ENCODE results near the gene PREP. TPM values are rescaled to one million over a fixed set of nuclear protein-coding genes. Genes with fewer than 3 reads are reported as not detected.
"Not testable (repeated sequence)": the region's sequence is repeated elsewhere in the genome, so short reads cannot be mapped to it uniquely, and the experiment has no call there.

PREP gene
- total RNA-seq, 4 donors from 2014 or later, result 9.7 to 29.6 (median 17.1) TPM

DNA sequence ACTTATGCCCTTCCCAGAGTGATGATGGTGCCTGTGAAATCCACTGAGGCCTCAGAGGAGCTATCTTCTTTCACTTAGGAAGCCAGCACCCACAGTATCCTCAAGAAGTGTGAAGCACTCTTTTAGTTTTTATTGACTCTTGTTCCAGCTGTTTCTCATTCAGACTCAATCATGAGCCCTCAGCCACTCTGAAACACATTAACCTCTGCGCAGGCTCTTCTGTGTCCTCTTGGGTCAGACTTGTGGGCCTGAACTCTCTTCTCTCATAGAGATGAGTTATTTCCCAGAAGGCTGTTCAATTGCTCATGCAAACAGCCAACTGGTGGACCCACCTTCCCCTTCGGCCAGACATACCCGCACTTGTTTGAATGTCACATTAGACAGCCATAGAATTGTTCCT, 27.8 kb upstream of the PREP start:
- no peak for DNase-seq
- TF ChIP-seq, protein P1, sequence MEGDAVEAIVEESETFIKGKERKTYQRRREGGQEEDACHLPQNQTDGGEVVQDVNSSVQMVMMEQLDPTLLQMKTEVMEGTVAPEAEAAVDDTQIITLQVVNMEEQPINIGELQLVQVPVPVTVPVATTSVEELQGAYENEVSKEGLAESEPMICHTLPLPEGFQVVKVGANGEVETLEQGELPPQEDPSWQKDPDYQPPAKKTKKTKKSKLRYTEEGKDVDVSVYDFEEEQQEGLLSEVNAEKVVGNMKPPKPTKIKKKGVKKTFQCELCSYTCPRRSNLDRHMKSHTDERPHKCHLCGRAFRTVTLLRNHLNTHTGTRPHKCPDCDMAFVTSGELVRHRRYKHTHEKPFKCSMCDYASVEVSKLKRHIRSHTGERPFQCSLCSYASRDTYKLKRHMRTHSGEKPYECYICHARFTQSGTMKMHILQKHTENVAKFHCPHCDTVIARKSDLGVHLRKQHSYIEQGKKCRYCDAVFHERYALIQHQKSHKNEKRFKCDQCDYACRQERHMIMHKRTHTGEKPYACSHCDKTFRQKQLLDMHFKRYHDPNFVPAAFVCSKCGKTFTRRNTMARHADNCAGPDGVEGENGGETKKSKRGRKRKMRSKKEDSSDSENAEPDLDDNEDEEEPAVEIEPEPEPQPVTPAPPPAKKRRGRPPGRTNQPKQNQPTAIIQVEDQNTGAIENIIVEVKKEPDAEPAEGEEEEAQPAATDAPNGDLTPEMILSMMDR (IDR thresholded peaks at IDR 0.05), result no peak
- no peak for TF ChIP-seq POLR2A (IDR thresholded peaks at IDR 0.05)
- intact Hi-C loops (cut with DNase I; ENCODE audit: low total_unique reads), result no loop called here
- Histone ChIP-seq H3K4me3 (no peak overlapping the region), H3K36me3 (no peaks in the 10 kb centered on the region), H3K27me3 (no peaks in the 10 kb centered on the region), H3K9me3 (no peaks in the 10 kb centered on the region), H3K4me1 (no peaks in the 10 kb centered on the region), H3K27ac (no peak overlapping the region)

DNA sequence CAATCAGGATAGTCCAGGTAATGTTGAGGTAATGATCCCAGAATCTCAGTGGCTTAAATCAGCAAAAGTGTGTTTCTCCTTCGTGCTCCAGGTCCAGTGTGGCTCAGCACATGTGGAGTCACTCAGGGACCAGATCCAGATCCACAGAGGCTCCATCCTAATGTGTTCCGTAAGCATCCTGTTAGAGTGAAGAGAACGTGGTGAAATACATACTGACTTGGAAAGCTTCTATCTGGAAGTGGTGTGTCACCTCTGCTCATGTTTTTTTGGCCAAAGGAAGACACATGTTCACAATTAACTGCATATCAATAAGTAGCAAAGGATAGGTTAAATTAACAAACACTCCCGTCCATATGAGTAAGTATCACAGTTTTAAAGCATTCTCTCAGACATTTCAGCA, 26.8 kb upstream of the PREP start:
- intact Hi-C loops (cut with DNase I; ENCODE audit: low total_unique reads), result no loop called here
- no peak for TF ChIP-seq POLR2A (IDR thresholded peaks at IDR 0.05)
- TF ChIP-seq, protein P1 (IDR thresholded peaks at IDR 0.05), result no peak
- DNase-seq, result no peak
- Histone ChIP-seq H3K4me3 (no peak overlapping the region), H3K27ac (no peak overlapping the region), H3K36me3 (no peaks in the 10 kb centered on the region), H3K9me3 (no peaks in the 10 kb centered on the region), H3K4me1 (no peaks in the 10 kb centered on the region), H3K27me3 (no peaks in the 10 kb centered on the region)

GRCh38 chr6:105428342-105428957, 25.6 kb upstream of the PREP start:
- intact Hi-C loops (cut with DNase I; ENCODE audit: low total_unique reads), result no loop called here
- TF ChIP-seq, protein P1 (IDR thresholded peaks at IDR 0.05), result no peak
- no peak for TF ChIP-seq POLR2A (IDR thresholded peaks at IDR 0.05)
- Histone ChIP-seq H3K27ac (no peak overlapping the region), H3K9me3 (no peaks in the 10 kb centered on the region), H3K27me3 (no peaks in the 10 kb centered on the region), H3K4me3 (no peak overlapping the region), H3K4me1 (no peaks in the 10 kb centered on the region), H3K36me3 (no peaks in the 10 kb centered on the region)
- no peak for DNase-seq

DNA sequence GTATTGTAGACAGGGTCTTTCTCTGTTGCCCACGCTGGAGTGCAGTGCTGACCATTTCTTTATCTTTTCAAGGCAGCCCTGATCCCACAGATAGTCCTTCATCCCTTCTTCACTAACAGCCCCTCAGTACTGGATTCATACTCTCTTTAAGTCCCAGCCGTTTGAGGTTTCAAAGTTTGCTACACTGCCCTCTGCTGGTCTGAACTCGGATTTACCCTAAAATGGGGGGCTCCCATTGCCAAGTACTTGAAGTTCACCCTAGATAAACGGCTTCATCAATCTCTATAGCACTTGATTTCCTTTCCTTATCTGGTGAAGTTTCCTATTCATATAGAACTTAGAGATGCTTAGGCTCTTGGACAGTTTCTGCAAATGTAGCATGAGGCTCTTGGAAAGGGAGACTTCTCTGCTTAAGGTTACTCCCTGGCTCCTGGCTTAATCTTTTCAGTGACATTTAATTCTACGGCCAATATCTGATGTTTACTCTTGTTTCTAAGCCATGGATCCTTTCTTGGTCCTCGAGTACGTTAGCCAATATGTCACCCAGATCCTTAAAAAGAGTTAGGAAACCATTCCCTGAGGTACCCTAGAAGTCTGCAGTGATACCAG, 21.4 kb upstream of the PREP start:
- H3K9me3 ChIP-seq, result no peaks in the 10 kb centered on the region
- H3K4me1 ChIP-seq, result no peaks in the 10 kb centered on the region
- peak; percentile 27 to 38 for DNase-seq
- intact Hi-C loops (cut with DNase I; ENCODE audit: low total_unique reads), result no loop called here
- no peak overlapping the region for H3K4me3 ChIP-seq
- no peaks in the 10 kb centered on the region for H3K27me3 ChIP-seq
- H3K36me3 ChIP-seq, result no peaks in the 10 kb centered on the region
- TF ChIP-seq, protein P1 (IDR thresholded peaks at IDR 0.05), result peak; percentile 36 to 52 (median 46)
- TF ChIP-seq POLR2A (IDR thresholded peaks at IDR 0.05), result no peak
- H3K27ac ChIP-seq, result no peak overlapping the region

DNA sequence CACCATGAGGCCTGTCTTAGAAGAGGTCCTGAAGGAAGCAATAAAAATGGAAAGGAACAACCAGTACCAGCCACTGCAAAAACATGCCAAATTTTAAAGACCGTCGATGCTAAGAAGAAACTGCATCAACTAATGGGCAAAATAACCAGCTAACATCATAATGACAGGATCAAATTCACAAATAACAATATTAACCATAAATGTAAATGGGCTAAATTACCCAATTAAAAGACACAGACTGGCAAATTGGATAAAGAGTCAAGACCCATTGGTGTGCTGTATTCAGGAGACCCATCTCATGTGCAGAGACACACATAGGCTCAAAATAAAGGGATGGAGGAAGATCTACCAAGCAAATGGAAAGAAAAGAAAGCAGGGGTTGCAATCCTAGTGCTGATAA, 14.1 kb upstream of the PREP start:
- DNase-seq; H3K27ac ChIP-seq; H3K36me3 ChIP-seq; H3K4me3 ChIP-seq; H3K9me3 ChIP-seq; H3K27me3 ChIP-seq; H3K4me1 ChIP-seq; intact Hi-C loops (cut with DNase I; ENCODE audit: low total_unique reads): not testable (repeated sequence)
